ENCODE results near the gene GLIS1. TPM values are rescaled to one million over a fixed set of nuclear protein-coding genes. Genes with fewer than 3 reads are reported as not detected.

Gene GLIS1
- total and polyA plus RNA-seq, 4 donors: 0.50 to 3.8 (median 1.4) TPM

DNA sequence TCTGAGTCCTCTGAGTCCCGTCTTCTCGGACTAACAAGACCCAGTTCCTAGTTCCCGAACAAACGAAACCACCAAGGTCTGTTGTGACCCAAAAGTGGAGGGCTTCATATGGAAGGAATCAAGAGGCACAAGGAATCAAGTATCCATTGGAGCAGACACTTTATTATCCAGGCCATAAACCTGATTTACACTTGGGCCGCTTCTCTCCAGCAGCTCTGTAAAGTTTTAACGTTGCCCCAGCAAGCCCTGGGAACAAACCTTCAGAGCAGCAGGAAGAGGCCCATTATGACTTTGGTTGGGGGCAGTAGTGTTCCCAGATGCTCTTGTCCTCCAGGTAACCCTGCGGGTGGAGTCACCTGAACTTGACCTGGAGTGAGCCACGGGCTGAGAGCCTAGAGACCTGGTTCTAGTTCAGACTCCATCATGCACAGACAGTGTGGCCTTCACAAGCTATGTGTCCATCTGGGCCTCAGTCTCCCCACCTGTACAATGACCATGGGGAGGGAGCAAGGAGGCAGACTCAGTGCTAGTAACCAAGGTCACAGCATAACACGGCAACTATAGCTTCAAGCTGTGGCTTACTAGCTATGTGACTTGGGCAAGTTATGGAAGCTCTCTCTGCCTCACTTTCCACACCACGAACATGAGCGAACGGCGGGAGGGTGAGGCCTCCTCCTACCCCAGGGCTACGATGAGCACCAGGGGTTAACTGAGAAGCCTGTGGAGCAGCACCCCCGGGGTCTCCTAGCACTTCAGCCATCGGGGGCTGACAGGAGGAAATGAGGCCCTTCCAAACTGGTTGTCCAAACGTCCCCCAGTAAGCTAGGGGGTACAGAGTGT, 95.7 kb downstream of the GLIS1 start:
- Histone ChIP-seq H3K36me3 (ENCODE audit: control insufficient read depth, insufficient read depth, low read length) (peaks cover 2% of the 10 kb centered on the region), H3K4me3 (ENCODE audit: low read depth, low read length) (no peak overlapping the region), H3K4me1 (ENCODE audit: control insufficient read depth, insufficient read depth, low read length) (peaks cover 7% of the 10 kb centered on the region), H3K9me3 (ENCODE audit: control insufficient read depth, insufficient read depth, low read length) (no peaks in the 10 kb centered on the region), H3K27ac (ENCODE audit: low read depth, low read length) (no peak overlapping the region), H3K27me3 (ENCODE audit: control insufficient read depth, insufficient read depth, low read length) (no peaks in the 10 kb centered on the region)
- no peak for DNase-seq (ENCODE audit: low read depth in 4 of 6, low spot score in 6 of 6)
- 64% methylated on average over 6 of the region's 17 CpGs for WGBS (ENCODE audit: insufficient coverage)

DNA sequence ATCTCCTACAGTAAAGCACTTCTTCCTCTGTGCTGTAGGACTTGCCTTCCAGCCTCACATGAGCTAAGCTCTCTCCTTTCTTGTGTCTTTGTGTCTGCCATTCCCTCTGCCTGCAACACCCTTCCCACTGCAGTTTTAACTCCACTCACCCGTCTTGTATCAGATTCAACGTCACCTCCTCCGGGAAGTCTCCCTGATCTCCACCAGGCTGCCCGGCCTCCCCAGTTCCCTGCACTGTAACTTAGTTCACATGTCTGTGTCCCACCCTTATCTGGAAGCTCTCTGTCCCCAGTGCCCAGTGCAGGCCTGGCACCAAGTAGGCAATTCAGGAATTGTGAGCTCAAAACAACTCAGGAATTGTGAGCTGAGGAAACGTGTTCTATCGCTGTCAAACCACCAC, 96.4 kb downstream of the GLIS1 start:
- DNase-seq (ENCODE audit: low read depth in 4 of 6, low spot score in 6 of 6): no peak
- Histone ChIP-seq H3K27me3 (ENCODE audit: control insufficient read depth, insufficient read depth, low read length) (no peaks in the 10 kb centered on the region), H3K36me3 (ENCODE audit: control insufficient read depth, insufficient read depth, low read length) (peaks cover 2% of the 10 kb centered on the region), H3K4me3 (ENCODE audit: low read depth, low read length) (no peak overlapping the region), H3K9me3 (ENCODE audit: control insufficient read depth, insufficient read depth, low read length) (no peaks in the 10 kb centered on the region), H3K27ac (ENCODE audit: low read depth, low read length) (no peak overlapping the region), H3K4me1 (ENCODE audit: control insufficient read depth, insufficient read depth, low read length) (peaks cover 7% of the 10 kb centered on the region)
- whole genome bisulfite sequencing (ENCODE audit: insufficient coverage): 76% methylated on average over 6 of the region's 6 CpGs

DNA sequence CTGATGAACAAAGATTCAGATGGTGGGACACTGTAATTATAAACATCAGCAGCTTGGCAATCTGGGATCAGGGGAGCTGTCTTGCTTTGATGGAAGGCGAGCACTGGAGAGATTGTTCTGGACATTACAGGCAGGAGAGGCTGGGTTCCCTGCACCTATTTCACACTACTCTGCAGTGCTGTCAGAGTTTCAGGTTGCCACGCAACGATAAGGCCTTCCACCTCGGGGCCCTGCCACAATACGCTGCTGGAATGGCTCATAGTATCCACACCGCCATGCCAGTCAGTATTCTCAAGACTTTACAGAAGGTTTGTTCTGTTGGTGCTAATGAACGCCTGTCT, 96.8 kb downstream of the GLIS1 start:
- peak in 1 of 6 donors; percentile 29 for DNase-seq (ENCODE audit: low read depth in 4 of 6, low spot score in 6 of 6)
- Histone ChIP-seq H3K4me1 (ENCODE audit: control insufficient read depth, insufficient read depth, low read length) (peaks cover 7% of the 10 kb centered on the region), H3K9me3 (ENCODE audit: control insufficient read depth, insufficient read depth, low read length) (no peaks in the 10 kb centered on the region), H3K4me3 (ENCODE audit: low read depth, low read length) (no peak overlapping the region), H3K27ac (ENCODE audit: low read depth, low read length) (no peak overlapping the region), H3K36me3 (ENCODE audit: control insufficient read depth, insufficient read depth, low read length) (peaks cover 2% of the 10 kb centered on the region), H3K27me3 (ENCODE audit: control insufficient read depth, insufficient read depth, low read length) (no peaks in the 10 kb centered on the region)
- 85% methylated on average over 6 of the region's 7 CpGs for WGBS (ENCODE audit: insufficient coverage)

DNA sequence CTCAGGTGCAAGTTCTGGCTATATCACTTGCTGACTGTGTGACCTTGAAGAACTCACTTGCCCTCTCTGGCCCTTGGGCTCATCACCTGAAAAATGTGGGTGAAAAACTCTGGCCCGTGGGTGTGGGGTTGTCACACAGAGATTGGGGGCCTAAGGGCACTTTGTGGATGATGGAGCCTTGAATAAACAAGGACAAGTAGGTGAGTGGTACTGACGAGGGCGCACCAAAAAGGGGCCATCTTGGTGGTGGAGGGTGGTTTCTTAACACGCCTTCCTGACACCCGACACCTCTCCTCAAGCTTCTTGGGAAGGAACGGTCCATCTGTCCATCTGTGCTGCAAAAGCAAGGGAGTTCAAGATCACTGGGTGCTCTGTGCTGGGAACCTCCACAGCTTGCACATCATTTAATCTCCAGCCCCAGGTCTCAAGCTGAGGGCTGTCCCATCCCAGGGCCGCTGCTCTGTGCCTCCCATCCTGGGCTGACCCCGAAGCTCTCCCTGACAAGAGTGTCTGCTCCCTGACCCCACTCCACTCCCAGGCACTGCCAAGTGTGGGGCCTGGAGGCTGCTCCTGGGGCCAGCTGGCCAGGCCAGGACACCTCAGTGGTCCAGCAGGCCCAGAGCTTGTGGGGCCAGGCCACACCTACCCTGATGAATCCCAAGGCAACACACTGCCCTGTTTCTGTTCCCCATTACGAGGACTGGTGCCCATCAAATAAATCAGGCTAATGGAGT, 97.3 kb downstream of the GLIS1 start:
- no peaks in the 10 kb centered on the region for H3K27me3 ChIP-seq (ENCODE audit: control insufficient read depth, insufficient read depth, low read length)
- H3K4me3 ChIP-seq (ENCODE audit: low read depth, low read length): no peak overlapping the region
- H3K27ac ChIP-seq (ENCODE audit: low read depth, low read length): no peak overlapping the region
- no peaks in the 10 kb centered on the region for H3K9me3 ChIP-seq (ENCODE audit: control insufficient read depth, insufficient read depth, low read length)
- peaks cover 7% of the 10 kb centered on the region for H3K4me1 ChIP-seq (ENCODE audit: control insufficient read depth, insufficient read depth, low read length)
- WGBS (ENCODE audit: insufficient coverage): 89% methylated on average over 9 of the region's 9 CpGs
- peaks cover 2% of the 10 kb centered on the region for H3K36me3 ChIP-seq (ENCODE audit: control insufficient read depth, insufficient read depth, low read length)
- no peak for DNase-seq (ENCODE audit: low read depth in 4 of 6, low spot score in 6 of 6)

DNA sequence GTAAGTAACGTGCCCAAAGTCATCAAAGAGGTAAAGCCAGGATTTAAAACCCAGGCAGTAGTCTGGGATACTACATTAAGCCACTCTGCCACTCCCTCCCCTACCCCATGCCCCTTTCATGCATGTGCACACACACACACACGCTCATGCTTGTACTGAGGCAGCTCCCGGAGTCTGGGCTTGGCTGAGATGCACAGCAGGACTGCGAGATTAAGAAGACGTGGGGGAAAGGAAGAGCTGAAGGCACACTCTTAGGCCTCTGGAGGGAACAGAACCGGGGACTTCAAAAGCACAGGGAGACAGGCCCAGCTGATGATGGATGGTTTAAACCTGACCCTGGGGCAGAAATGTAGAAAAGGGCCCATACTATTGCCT, 98.3 kb downstream of the GLIS1 start:
- WGBS (ENCODE audit: insufficient coverage): 62% methylated on average over 4 of the region's 6 CpGs
- Histone ChIP-seq H3K27ac (ENCODE audit: low read depth, low read length) (no peak overlapping the region), H3K9me3 (ENCODE audit: control insufficient read depth, insufficient read depth, low read length) (no peaks in the 10 kb centered on the region), H3K4me1 (ENCODE audit: control insufficient read depth, insufficient read depth, low read length) (peaks cover 7% of the 10 kb centered on the region), H3K4me3 (ENCODE audit: low read depth, low read length) (no peak overlapping the region), H3K36me3 (ENCODE audit: control insufficient read depth, insufficient read depth, low read length) (peaks cover 2% of the 10 kb centered on the region), H3K27me3 (ENCODE audit: control insufficient read depth, insufficient read depth, low read length) (no peaks in the 10 kb centered on the region)
- DNase-seq (ENCODE audit: low read depth in 4 of 6, low spot score in 6 of 6): no peak

DNA sequence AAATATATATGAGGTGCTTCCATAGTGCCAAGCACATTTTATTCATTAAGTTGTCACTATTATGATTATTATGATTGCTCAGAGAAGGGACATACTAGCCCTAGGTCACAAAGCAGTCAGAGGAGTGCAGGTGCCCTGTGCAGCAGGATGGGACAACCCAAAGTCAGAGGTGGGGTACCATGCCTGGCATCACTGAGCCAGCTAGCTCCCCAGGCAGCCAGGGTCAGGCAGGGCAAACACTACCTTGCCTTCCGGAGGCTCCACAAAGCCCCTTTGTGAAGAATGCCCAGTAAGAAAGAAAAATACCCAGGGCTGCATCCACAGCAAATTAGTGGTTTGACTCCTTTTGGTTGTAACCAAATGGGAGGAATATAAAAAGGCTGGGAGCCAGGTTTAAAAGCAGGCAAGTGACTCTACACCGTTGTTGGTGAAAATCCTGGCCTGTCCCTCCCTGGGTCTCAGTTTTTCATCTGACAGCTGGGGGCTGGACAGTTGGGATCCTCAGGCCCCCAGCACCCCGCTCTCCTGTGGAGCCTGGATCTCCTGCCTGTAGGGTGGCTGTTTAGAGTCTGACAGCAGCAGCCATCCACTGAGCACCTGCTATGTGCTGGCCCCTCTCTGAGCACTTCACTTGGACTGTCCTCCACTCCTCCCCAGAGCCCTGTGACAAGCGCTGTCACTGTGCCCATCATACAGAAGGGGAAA, 98.8 kb downstream of the GLIS1 start:
- no peak overlapping the region for H3K4me3 ChIP-seq (ENCODE audit: low read depth, low read length)
- 71% methylated on average over 3 of the region's 4 CpGs for WGBS (ENCODE audit: insufficient coverage)
- no peak for DNase-seq (ENCODE audit: low read depth in 4 of 6, low spot score in 6 of 6)
- H3K9me3 ChIP-seq (ENCODE audit: control insufficient read depth, insufficient read depth, low read length): no peaks in the 10 kb centered on the region
- no peaks in the 10 kb centered on the region for H3K27me3 ChIP-seq (ENCODE audit: control insufficient read depth, insufficient read depth, low read length)
- H3K27ac ChIP-seq (ENCODE audit: low read depth, low read length): no peak overlapping the region
- peaks cover 2% of the 10 kb centered on the region for H3K36me3 ChIP-seq (ENCODE audit: control insufficient read depth, insufficient read depth, low read length)
- H3K4me1 ChIP-seq (ENCODE audit: control insufficient read depth, insufficient read depth, low read length): peaks cover 7% of the 10 kb centered on the region

DNA sequence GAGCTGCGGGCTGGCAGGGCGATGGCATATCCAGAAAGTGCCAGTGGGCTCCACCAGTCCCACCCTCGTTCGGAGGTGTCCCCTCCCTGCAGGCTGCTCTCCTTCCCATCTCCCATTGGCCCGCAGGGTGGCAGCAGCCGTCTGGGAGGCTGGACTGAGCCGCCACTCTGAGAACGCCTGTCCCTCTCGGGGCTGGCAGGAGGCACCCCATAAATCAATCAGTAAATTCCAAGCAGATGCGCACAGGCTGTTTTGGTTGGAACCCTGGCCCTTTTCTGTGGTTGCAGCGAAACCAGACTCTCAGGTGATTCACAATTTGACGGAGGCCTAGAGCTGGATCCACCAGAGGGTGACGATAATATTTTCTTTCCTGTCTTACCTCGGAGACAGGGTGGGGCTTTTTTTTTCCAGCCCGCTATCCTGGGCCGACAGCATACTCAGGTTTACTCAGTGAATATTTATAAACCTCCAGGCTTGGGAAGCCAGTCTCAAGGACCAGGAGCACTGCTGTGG, 99.7 kb downstream of the GLIS1 start:
- no peaks in the 10 kb centered on the region for H3K27me3 ChIP-seq (ENCODE audit: control insufficient read depth, insufficient read depth, low read length)
- no peak overlapping the region for H3K4me3 ChIP-seq (ENCODE audit: low read depth, low read length)
- H3K36me3 ChIP-seq (ENCODE audit: control insufficient read depth, insufficient read depth, low read length): peaks cover 2% of the 10 kb centered on the region
- H3K9me3 ChIP-seq (ENCODE audit: control insufficient read depth, insufficient read depth, low read length): no peaks in the 10 kb centered on the region
- no peak overlapping the region for H3K27ac ChIP-seq (ENCODE audit: low read depth, low read length)
- H3K4me1 ChIP-seq (ENCODE audit: control insufficient read depth, insufficient read depth, low read length): peaks cover 4% of the 10 kb centered on the region
- WGBS (ENCODE audit: insufficient coverage): 43% methylated on average over 12 of the region's 16 CpGs
- DNase-seq (ENCODE audit: low read depth in 4 of 6, low spot score in 6 of 6): no peak

DNA sequence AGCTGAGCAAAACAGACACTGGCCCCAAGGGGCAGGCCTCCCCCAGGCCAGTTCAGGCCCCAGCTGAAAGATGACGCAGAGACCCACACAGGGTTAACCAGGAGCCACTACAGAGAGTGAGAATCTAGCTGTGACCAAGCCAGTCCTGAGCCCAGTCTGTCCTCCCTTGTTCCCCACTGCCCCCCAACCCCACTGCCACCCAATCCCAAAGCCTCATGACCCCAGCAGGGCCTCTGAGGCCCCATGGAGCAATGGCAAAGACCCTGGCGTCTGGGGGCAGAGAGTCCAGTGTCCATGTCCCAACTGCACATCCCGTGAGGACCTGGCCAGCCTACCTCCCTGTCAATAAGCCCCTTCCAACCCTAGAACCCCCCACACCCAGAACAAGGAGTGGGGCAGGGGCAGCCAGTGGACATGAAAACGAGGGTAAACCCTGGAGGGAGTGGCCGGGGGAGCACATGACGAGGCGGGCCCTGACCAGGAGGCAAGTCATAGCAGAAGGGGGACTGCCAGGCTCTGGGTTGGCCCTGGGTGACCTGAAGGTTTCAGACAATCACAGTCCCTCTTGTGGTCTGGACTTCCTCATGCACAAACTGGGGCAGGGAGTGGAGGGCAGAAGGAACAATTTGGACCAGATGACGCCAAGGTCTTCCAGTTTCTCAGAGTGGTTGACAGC, 100.5 kb downstream of the GLIS1 start:
- no peaks in the 10 kb centered on the region for H3K9me3 ChIP-seq (ENCODE audit: control insufficient read depth, insufficient read depth, low read length)
- peaks cover 4% of the 10 kb centered on the region for H3K4me1 ChIP-seq (ENCODE audit: control insufficient read depth, insufficient read depth, low read length)
- WGBS (ENCODE audit: insufficient coverage): 88% methylated on average over 7 of the region's 8 CpGs
- DNase-seq (ENCODE audit: low read depth in 4 of 6, low spot score in 6 of 6): no peak
- H3K4me3 ChIP-seq (ENCODE audit: low read depth, low read length): no peak overlapping the region
- H3K27ac ChIP-seq (ENCODE audit: low read depth, low read length): no peak overlapping the region
- peaks cover 2% of the 10 kb centered on the region for H3K36me3 ChIP-seq (ENCODE audit: control insufficient read depth, insufficient read depth, low read length)
- H3K27me3 ChIP-seq (ENCODE audit: control insufficient read depth, insufficient read depth, low read length): no peaks in the 10 kb centered on the region
